ENCODE data around the gene NUFIP1.

DNA sequence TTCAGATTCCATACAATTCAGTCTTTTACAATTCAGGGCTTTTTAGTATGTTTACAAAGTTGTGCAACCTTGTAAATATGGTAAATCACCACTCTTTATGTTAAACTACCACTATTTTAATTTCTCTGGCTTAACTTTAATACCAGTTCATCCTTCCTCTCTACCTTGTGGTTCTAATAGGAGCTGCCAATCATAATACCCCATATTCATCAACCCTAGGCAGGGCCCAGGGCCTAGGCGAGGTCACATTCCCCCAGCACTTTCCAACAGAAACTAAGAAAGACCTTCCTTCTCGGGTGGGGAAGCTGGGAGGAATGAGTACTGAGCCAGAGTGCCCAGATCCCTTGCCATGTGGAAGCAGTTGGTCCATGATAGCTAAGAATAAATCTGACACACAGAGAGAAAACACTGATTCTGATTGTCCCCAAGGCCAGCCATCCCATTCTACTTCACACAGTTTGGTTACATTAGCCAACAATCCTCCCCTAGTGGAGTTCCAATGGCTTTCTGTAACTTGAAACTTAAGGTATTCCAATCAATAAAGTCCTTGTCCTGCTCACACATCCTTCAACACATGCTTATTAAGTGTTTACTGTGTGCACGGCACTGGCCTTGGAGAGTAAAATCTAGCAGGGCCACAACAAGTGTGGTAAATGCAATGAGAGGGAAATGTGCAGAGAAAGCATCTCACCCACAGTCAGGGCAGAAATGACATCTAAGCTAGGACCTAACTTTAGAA is 76.8 kb downstream of the NUFIP1 start:
- TF ChIP-seq POLR2AphosphoS5 (IDR thresholded peaks at IDR 0.05; ENCODE audit: borderline replicate concordance, low read depth, low read length): no peak
- TF ChIP-seq EZH2 (IDR thresholded peaks at IDR 0.05): no peak
- no peak for TF ChIP-seq FOXP2 (optimal IDR thresholded peaks at IDR 0.05; ENCODE audit: control extremely low read depth, extremely low read length, insufficient read depth)

All from SK-N-MC (cell line).